Measurements from ENCODE around the gene CEP43. TPM values are rescaled to one million over a fixed set of nuclear protein-coding genes. Genes with fewer than 3 reads are reported as not detected.

The CEP43 gene
- total and polyA plus RNA-seq, 8 donors, result 7.5 to 99.6 (median 13.8) TPM

GRCh38 chr6:166957087-166957804 is 42.0 kb upstream of the CEP43 start:
- H3K36me3 ChIP-seq, result peaks cover 0 to 5% (median under 1%) of the 10 kb centered on the region in 4 donors
- H3K27ac ChIP-seq, result peak overlapping the region; percentile 91 to 97 (median 93)
- no peaks in the 10 kb centered on the region for H3K27me3 ChIP-seq
- TF ChIP-seq POLR2AphosphoS5 (IDR thresholded peaks at IDR 0.05) (no peak), POLR2A (IDR thresholded peaks at IDR 0.05) (no peak), EP300 (IDR thresholded peaks at IDR 0.05) (no peak)
- TF ChIP-seq, protein P1, sequence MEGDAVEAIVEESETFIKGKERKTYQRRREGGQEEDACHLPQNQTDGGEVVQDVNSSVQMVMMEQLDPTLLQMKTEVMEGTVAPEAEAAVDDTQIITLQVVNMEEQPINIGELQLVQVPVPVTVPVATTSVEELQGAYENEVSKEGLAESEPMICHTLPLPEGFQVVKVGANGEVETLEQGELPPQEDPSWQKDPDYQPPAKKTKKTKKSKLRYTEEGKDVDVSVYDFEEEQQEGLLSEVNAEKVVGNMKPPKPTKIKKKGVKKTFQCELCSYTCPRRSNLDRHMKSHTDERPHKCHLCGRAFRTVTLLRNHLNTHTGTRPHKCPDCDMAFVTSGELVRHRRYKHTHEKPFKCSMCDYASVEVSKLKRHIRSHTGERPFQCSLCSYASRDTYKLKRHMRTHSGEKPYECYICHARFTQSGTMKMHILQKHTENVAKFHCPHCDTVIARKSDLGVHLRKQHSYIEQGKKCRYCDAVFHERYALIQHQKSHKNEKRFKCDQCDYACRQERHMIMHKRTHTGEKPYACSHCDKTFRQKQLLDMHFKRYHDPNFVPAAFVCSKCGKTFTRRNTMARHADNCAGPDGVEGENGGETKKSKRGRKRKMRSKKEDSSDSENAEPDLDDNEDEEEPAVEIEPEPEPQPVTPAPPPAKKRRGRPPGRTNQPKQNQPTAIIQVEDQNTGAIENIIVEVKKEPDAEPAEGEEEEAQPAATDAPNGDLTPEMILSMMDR (IDR thresholded peaks at IDR 0.05), result no peak
- intact Hi-C loops (cut with DNase I; ENCODE audit: low total_unique reads), result no loop called here
- DNase-seq, result peak; percentile 61 to 76
- H3K9me3 ChIP-seq, result no peaks in the 10 kb centered on the region
- H3K4me3 ChIP-seq, result peak overlapping the region; percentile 67 to 98 (median 95)
- H3K4me1 ChIP-seq, result peaks cover 38 to 81% (median 57%) of the 10 kb centered on the region in 4 donors
- 9 to 21% (median 13%) methylated on average over 19 to 26 of the region's 26 CpGs for WGBS, 5 donors

DNA sequence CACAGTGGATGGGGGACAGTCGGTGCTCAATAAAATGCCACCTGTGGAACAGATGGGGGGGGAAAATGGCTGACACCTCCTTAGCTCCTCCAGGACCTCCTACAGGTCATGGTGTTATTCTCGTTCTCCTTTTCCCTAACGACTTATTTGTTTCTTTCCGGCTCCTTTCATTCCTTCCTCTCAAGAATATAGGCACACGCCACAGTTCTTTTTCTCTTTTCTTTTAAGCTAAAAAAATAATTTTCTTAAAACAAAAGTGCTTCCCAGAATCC is 41.5 kb upstream of the CEP43 start:
- 77 to 92% (median 88%) methylated on average over 5 of the region's 5 CpGs for WGBS, 5 donors
- DNase-seq, result no peak
- H3K4me1 ChIP-seq, result peaks cover 38 to 76% (median 55%) of the 10 kb centered on the region in 4 donors
- TF ChIP-seq EP300 (IDR thresholded peaks at IDR 0.05), result no peak
- TF ChIP-seq POLR2AphosphoS5 (IDR thresholded peaks at IDR 0.05), result no peak
- TF ChIP-seq, protein P1 (IDR thresholded peaks at IDR 0.05), result no peak
- no peak for TF ChIP-seq POLR2A (IDR thresholded peaks at IDR 0.05)
- peaks cover 0 to under 1% (median 0%) of the 10 kb centered on the region in 4 donors for H3K36me3 ChIP-seq
- H3K27me3 ChIP-seq, result no peaks in the 10 kb centered on the region
- peak overlapping the region; percentile 91 to 97 (median 93) for H3K27ac ChIP-seq
- no peaks in the 10 kb centered on the region for H3K9me3 ChIP-seq
- no peak overlapping the region for H3K4me3 ChIP-seq
- intact Hi-C loops (cut with DNase I; ENCODE audit: low total_unique reads), result no loop called here

- Histone ChIP-seq H3K27me3 (no peaks in the 10 kb centered on the region), H3K4me1 (peaks cover 36 to 62% (median 49%) of the 10 kb centered on the region in 4 donors), H3K36me3 (no peaks in the 10 kb centered on the region), H3K27ac (peak overlapping the region in 4 of 5 donors; percentile 91 to 97 (median 94)), H3K4me3 (no peak overlapping the region), H3K9me3 (no peaks in the 10 kb centered on the region)
- 68 to 77% (median 72%) methylated on average over 13 of the region's 13 CpGs for WGBS, 5 donors
- intact Hi-C loops (cut with DNase I; ENCODE audit: low total_unique reads), result no loop called here
- TF ChIP-seq POLR2A (IDR thresholded peaks at IDR 0.05) (no peak), POLR2AphosphoS5 (IDR thresholded peaks at IDR 0.05) (no peak), EP300 (IDR thresholded peaks at IDR 0.05) (no peak)
- TF ChIP-seq, protein P1 (IDR thresholded peaks at IDR 0.05), result no peak
- peak in 1 of 2 donors; percentile 70 for DNase-seq
Observed at GRCh38 chr6:166958926-166959861, 40.0 kb upstream of the CEP43 start.

GRCh38 chr6:166959911-166960608 is 39.1 kb upstream of the CEP43 start:
- TF ChIP-seq POLR2A (IDR thresholded peaks at IDR 0.05), result no peak
- TF ChIP-seq, protein P1 (IDR thresholded peaks at IDR 0.05), result no peak
- no peak for TF ChIP-seq POLR2AphosphoS5 (IDR thresholded peaks at IDR 0.05)
- no peak for TF ChIP-seq EP300 (IDR thresholded peaks at IDR 0.05)
- no peaks in the 10 kb centered on the region for H3K36me3 ChIP-seq
- H3K27me3 ChIP-seq, result no peaks in the 10 kb centered on the region
- peak overlapping the region in 4 of 5 donors; percentile 91 to 97 (median 94) for H3K27ac ChIP-seq
- intact Hi-C loops (cut with DNase I; ENCODE audit: low total_unique reads), result loop anchor here (5.0 kb wide), 1 partner anchor 37 kb away; the partner anchor contains the start of gene CEP43
- no peak for DNase-seq
- 66 to 76% (median 73%) methylated on average over 9 of the region's 9 CpGs for WGBS, 5 donors
- H3K4me1 ChIP-seq, result peaks cover 28 to 54% (median 40%) of the 10 kb centered on the region in 4 donors
- no peak overlapping the region for H3K4me3 ChIP-seq
- peaks cover 0 to 4% (median 0%) of the 10 kb centered on the region in 4 donors for H3K9me3 ChIP-seq
